NCI-H146 treated with DMSO at 0.1 percent for 48 hours (cell line): ENCODE results near the gene ARGLU1.
"Not testable (repeated sequence)": the region's sequence is repeated elsewhere in the genome, so short reads cannot be mapped to it uniquely, and the experiment has no call there.

Experiments
- DNase-seq: peaks from one replicate; lab custom pipeline; 2025; ENCODE audit not compliant: unreplicated experiment; lab: John Stamatoyannopoulos, UW

The ARGLU1 gene, protein sequence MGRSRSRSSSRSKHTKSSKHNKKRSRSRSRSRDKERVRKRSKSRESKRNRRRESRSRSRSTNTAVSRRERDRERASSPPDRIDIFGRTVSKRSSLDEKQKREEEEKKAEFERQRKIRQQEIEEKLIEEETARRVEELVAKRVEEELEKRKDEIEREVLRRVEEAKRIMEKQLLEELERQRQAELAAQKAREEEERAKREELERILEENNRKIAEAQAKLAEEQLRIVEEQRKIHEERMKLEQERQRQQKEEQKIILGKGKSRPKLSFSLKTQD

GRCh38 chr13:106567474-106568298 is at the start of gene ARGLU1:
ARGLU1 (minus strand) TSS chr13:106568137; CDS start chr13:106567919, 218 bp downstream.
- DNase-seq, result peak; percentile 81

DNA sequence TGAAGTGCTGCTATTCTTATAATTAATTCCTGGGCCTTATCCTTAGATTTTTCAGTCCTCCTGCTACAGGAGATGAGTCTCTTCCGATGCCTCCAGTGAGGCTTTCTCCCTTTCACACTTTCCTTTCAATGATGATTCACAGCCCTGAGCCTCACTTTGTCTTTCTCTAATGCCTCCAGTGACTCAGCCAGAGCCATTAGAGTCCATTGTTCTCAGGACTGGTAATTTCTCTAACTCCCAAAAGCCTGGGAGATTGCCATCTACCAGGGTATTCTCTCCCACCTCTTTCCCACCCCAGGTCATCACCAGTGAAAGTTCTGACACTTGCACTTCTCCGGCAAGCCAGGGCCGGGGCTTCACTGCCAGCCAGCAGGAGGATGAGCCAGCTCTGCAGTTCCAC is 49.6 kb upstream of the ARGLU1 start:
- DNase-seq, result no peak

- no peak for DNase-seq
Measured at GRCh38 chr13:106616729-106617128, 48.8 kb upstream of the ARGLU1 start.

DNA sequence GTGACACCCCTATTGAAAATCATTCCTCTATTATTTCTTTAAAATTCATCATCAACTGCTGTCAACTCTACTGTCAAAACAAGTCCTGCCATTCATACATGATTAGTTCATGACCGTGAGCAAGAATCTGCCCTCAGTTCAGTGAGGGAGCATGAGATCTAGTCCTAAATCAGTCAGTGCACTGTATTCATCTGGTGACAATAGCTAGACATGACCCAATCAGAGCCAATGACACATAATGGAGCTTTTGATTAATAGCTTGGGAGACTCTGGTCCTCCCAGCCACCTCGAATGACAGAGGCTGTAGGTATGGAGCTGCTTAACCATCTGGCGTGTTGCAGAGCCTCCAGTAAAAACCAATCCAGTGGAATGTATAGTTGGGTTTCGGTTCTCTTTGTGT is 46.9 kb upstream of the ARGLU1 start:
- no peak for DNase-seq

GRCh38 chr13:106612688-106613087 is 44.8 kb upstream of the ARGLU1 start:
- no peak for DNase-seq

DNA sequence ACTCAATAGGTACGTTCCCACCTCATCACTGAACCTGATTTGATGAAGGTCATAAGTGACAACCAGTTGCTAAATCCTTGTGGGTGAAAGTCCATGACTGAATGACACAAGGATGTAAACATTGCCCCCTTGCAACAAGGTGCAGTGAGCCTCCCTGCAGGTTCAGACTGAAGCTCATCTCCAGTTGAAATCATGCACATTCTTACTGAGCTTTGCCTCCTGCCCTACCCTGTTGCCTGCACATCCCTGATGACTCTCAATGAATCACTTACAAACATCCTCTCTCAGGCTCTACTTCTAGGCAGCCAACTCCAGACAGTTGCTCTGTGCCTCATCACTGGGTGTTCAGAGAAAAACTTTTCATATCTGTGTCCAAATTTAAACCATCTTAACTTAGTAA is 42.5 kb upstream of the ARGLU1 start:
- DNase-seq, result no peak

DNA sequence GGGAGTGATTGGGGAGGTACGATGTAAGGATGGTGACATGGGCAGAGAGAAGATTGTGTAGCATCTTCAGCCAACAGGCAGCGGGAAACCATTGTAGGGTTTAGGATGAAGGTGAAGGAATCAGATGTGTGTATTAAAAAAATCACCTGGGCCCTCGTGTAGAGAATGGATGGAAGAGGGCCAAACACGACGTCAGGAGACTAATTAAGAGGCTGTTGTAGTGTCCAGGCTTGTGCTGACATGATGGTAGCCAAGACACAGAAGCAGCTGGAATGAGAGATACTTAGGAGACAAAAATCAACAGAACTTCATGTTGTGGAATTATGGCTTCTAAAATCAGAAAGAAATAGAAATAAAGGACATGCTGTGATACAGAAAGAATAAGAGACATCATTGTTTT is 41.2 kb upstream of the ARGLU1 start:
- DNase-seq, result no peak

DNA sequence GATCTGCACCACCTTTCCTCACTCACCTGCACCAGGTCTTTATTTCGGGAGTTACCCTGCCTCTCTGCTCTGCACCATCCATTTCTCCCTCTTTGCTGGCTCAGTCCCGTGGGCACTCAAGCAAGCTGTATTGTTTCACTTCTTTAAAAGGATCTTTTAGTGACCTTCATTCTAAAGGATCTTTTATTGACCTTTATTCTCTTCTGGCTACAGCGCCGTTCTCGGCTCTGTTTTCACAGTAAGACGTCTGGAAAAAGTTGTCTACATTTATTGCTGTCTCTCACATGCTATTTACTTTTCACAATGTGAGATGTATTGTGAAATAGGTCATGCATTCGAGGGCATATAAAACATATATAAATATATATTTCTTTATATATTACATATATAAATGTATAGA is 35.6 kb upstream of the ARGLU1 start:
- no peak for DNase-seq

- peak; percentile 4 for DNase-seq
Measured at GRCh38 chr13:106602178-106602577, 34.2 kb upstream of the ARGLU1 start.

DNA sequence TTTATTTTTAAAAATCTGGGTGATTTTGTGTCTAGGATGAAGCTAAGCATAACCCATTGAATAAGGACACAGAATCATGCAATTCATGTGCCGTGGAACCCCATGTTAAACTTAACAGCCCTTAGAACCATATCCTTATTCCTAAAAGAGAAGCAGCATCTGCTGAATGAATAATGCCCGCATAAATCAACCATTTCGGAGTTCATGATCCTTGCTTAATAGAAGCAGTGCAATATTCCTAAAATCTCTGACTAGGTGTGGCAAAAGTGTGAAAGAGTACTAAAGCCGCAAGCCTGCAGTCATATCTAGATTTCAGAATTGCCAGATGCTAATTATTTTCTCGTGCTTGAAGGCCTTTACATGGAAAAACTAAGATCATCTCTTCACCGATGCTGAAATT is 33.6 kb upstream of the ARGLU1 start:
- no peak for DNase-seq

- not testable (repeated sequence) for DNase-seq
Measured at GRCh38 chr13:106600798-106601135, 32.8 kb upstream of the ARGLU1 start.

GRCh38 chr13:106599875-106600797 is 32.2 kb upstream of the ARGLU1 start:
- DNase-seq, result no peak

GRCh38 chr13:106597749-106598395 is 29.9 kb upstream of the ARGLU1 start:
- DNase-seq, result no peak

GRCh38 chr13:106597186-106597585 is 29.2 kb upstream of the ARGLU1 start:
- DNase-seq, result no peak

DNA sequence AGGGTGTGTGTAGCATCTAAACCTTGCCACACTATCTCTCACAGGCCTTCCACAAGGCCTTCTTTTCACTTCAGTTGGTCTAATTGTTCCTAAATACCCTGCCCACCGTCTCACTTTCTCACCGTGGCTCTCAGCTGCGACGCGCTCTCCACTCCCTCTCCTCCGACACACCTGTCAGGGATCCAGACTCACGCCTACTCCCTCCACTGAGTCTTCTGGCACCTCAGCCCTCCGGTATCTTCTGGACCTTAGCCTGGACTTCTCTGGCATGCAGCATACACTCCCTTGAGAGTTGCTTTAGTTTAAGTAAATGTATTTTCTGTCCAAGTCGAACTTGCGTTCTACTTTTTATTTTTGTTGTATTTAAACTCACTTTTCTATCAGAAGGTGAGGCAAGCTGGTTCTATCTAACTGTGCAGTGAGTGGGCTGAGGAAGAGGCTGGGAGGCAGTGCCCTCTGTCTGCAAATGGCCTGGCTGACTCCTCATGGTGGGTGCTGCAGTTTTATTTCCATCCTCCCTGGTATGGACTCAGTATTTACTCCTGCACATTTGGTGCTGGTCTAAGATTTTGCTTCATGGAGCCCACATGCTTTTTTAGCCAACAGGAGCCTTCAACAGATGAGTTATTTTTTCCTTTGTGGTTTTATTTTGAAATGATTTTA is 28.5 kb upstream of the ARGLU1 start:
- DNase-seq, result no peak

DNA sequence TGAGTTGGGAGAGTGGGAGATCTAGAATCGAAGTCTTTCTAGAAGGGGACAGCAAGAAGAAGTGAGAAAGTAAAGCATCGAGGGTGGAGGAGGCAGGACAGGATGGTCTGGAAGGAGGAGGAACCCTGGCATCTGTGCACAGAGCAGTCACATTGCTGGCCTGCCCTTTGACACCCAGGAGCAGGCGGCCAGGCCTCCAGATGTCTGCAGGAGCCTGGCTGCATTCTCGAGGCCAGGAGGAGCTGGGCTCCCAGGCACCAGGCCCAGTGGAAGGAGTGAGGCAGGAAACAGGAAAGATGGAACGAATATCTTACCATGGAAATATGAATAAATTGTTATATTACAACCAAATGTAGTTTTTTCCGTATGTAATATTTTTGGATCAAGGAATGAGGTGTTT is 27.7 kb upstream of the ARGLU1 start:
- no peak for DNase-seq

GRCh38 chr13:106594980-106595379 is 27.0 kb upstream of the ARGLU1 start:
- no peak for DNase-seq

GRCh38 chr13:106593132-106593531 is 25.2 kb upstream of the ARGLU1 start:
- DNase-seq, result no peak

- no peak for DNase-seq
Measured at GRCh38 chr13:106591299-106591698, 23.4 kb upstream of the ARGLU1 start.

GRCh38 chr13:106589716-106590115 is 21.8 kb upstream of the ARGLU1 start:
- DNase-seq, result no peak

DNA sequence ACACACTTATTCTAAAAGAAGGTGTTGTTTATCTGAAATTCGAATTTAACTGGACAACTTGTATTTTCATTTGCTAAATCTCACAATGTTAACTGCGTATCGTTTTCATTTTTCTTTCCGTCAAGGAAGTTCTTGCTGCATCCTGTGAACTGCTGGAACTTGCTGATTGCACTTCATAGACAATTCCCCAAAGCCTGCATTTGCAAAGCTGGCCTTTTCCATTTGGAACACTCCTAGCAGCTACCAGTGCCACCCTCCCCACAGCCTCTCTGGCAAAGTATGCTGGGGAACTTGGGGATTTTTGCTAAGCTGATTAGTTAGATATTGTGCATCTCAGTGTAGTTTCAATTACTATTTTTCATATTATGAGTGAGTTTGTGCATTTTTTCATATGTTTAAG is 20.4 kb upstream of the ARGLU1 start:
- no peak for DNase-seq
